AG09309 (cell line): Measurements from ENCODE around the gene NAXE.
A peak's percentile ranks its signal among the peaks of the same experiment; 100 is the strongest.

Experiments used
- DNase-seq: peaks from one replicate; pipeline ENCODE4 v3.0.0-alpha.2; 2010; ENCODE audit warnings: low read depth
- H3K4me3 ChIP-seq: 2 replicates; pipeline ENCODE4 v1.5.1; 2011; ENCODE audit warnings: mild to moderate bottlenecking, low read depth, low read length, moderate library complexity; ENCODE audit not compliant: control insufficient read depth
- CTCF ChIP-seq: IDR thresholded peaks from 2 replicates; pipeline ENCODE4 v1.5.1; 2011; ENCODE audit warnings: mild to moderate bottlenecking, low read depth, low read length, inconsistent platforms; ENCODE audit not compliant: insufficient read depth, control insufficient read depth; ENCODE audit errors: missing control alignments

NAXE gene

GRCh38 chr1:156560585-156561163, 30.9 kb upstream of the NAXE start:
- DNase-seq = no peak
- TF ChIP-seq CTCF = no peak
- H3K4me3 ChIP-seq = no peak overlapping the region

- no peak for TF ChIP-seq CTCF
- DNase-seq = no peak
- no peak overlapping the region for H3K4me3 ChIP-seq
Observed at GRCh38 chr1:156565519-156565918, 26.1 kb upstream of the NAXE start.

- TF ChIP-seq CTCF = no peak
- no peak overlapping the region for H3K4me3 ChIP-seq
Observed at GRCh38 chr1:156566436-156566835, 25.1 kb upstream of the NAXE start.

GRCh38 chr1:156571261-156571852, 20.2 kb upstream of the NAXE start:
- TF ChIP-seq CTCF = no peak
- H3K4me3 ChIP-seq = peak overlapping the region; percentile 79
- peak; percentile 76 for DNase-seq

More at GRCh38 chr1:156566436-156566835, 25.1 kb upstream of the NAXE start:
- no peak for DNase-seq

GRCh38 chr1:156571919-156572662, 19.5 kb upstream of the NAXE start, which contains the start of gene IQGAP3:
Gene IQGAP3, minus strand, starts transcription at chr1:156572565. Its CDS starts 36 bp downstream, at chr1:156572529.
- DNase-seq = peak; percentile 14
- H3K4me3 ChIP-seq = peak within 1 kb of the TSS; percentile 79
- no peak for TF ChIP-seq CTCF

GRCh38 chr1:156572663-156573018, 18.9 kb upstream of the NAXE start:
- TF ChIP-seq CTCF = no peak
- peak overlapping the region; percentile 79 for H3K4me3 ChIP-seq
- DNase-seq = no peak
